ENCODE measurements around the gene RBM3.
"Not testable (repeated sequence)": the region's sequence is repeated elsewhere in the genome, so short reads cannot be mapped to it uniquely, and the experiment has no call there.

The RBM3 gene

GRCh38 chrX:48548871-48549270, 25.4 kb upstream of the RBM3 start:
- no peaks in the 10 kb centered on the region for H3K27me3 ChIP-seq (ENCODE audit: control insufficient read depth, insufficient read depth, low read length)
- H3K4me1 ChIP-seq (ENCODE audit: control insufficient read depth, insufficient read depth, low read length), result no peaks in the 10 kb centered on the region
- H3K4me3 ChIP-seq (ENCODE audit: low read length), result no peak overlapping the region
- no peaks in the 10 kb centered on the region for H3K36me3 ChIP-seq (ENCODE audit: control insufficient read depth, insufficient read depth, low read length)
- H3K9me3 ChIP-seq (ENCODE audit: control insufficient read depth, low read length), result no peaks in the 10 kb centered on the region
- no peak overlapping the region for H3K9ac ChIP-seq (ENCODE audit: low read length)

GRCh38 chrX:48555731-48556325, 18.5 kb upstream of the RBM3 start:
- H3K9me3 ChIP-seq (ENCODE audit: control insufficient read depth, low read length); H3K36me3 ChIP-seq (ENCODE audit: control insufficient read depth, insufficient read depth, low read length); H3K4me1 ChIP-seq (ENCODE audit: control insufficient read depth, insufficient read depth, low read length); H3K27me3 ChIP-seq (ENCODE audit: control insufficient read depth, insufficient read depth, low read length); H3K9ac ChIP-seq (ENCODE audit: low read length); H3K4me3 ChIP-seq (ENCODE audit: low read length): not testable (repeated sequence)

GRCh38 chrX:48558271-48558670, 16.0 kb upstream of the RBM3 start:
- Histone ChIP-seq H3K9ac (ENCODE audit: low read length) (no peak overlapping the region), H3K9me3 (ENCODE audit: control insufficient read depth, low read length) (no peaks in the 10 kb centered on the region), H3K27me3 (ENCODE audit: control insufficient read depth, insufficient read depth, low read length) (no peaks in the 10 kb centered on the region), H3K4me1 (ENCODE audit: control insufficient read depth, insufficient read depth, low read length) (no peaks in the 10 kb centered on the region), H3K4me3 (ENCODE audit: low read length) (no peak overlapping the region), H3K36me3 (ENCODE audit: control insufficient read depth, insufficient read depth, low read length) (no peaks in the 10 kb centered on the region)

- Histone ChIP-seq H3K4me3 (ENCODE audit: low read length) (no peak overlapping the region), H3K9me3 (ENCODE audit: control insufficient read depth, low read length) (no peaks in the 10 kb centered on the region), H3K36me3 (ENCODE audit: control insufficient read depth, insufficient read depth, low read length) (no peaks in the 10 kb centered on the region), H3K27me3 (ENCODE audit: control insufficient read depth, insufficient read depth, low read length) (no peaks in the 10 kb centered on the region), H3K4me1 (ENCODE audit: control insufficient read depth, insufficient read depth, low read length) (no peaks in the 10 kb centered on the region), H3K9ac (ENCODE audit: low read length) (no peak overlapping the region)
Observed at GRCh38 chrX:48559636-48560035, 14.6 kb upstream of the RBM3 start.

- H3K27me3 ChIP-seq (ENCODE audit: control insufficient read depth, insufficient read depth, low read length), result no peaks in the 10 kb centered on the region
- no peaks in the 10 kb centered on the region for H3K36me3 ChIP-seq (ENCODE audit: control insufficient read depth, insufficient read depth, low read length)
- no peak overlapping the region for H3K4me3 ChIP-seq (ENCODE audit: low read length)
- no peaks in the 10 kb centered on the region for H3K9me3 ChIP-seq (ENCODE audit: control insufficient read depth, low read length)
- H3K4me1 ChIP-seq (ENCODE audit: control insufficient read depth, insufficient read depth, low read length), result no peaks in the 10 kb centered on the region
- no peak overlapping the region for H3K9ac ChIP-seq (ENCODE audit: low read length)
Observed at GRCh38 chrX:48560056-48560455, 14.2 kb upstream of the RBM3 start.

- Histone ChIP-seq H3K36me3 (ENCODE audit: control insufficient read depth, insufficient read depth, low read length) (no peaks in the 10 kb centered on the region), H3K9me3 (ENCODE audit: control insufficient read depth, low read length) (no peaks in the 10 kb centered on the region), H3K4me1 (ENCODE audit: control insufficient read depth, insufficient read depth, low read length) (no peaks in the 10 kb centered on the region), H3K9ac (ENCODE audit: low read length) (no peak overlapping the region), H3K27me3 (ENCODE audit: control insufficient read depth, insufficient read depth, low read length) (no peaks in the 10 kb centered on the region), H3K4me3 (ENCODE audit: low read length) (no peak overlapping the region)
Observed at GRCh38 chrX:48560681-48561080, 13.6 kb upstream of the RBM3 start.

- no peaks in the 10 kb centered on the region for H3K27me3 ChIP-seq (ENCODE audit: control insufficient read depth, insufficient read depth, low read length)
- H3K9me3 ChIP-seq (ENCODE audit: control insufficient read depth, low read length), result no peaks in the 10 kb centered on the region
- peaks cover 3% of the 10 kb centered on the region for H3K4me1 ChIP-seq (ENCODE audit: control insufficient read depth, insufficient read depth, low read length)
- no peak overlapping the region for H3K4me3 ChIP-seq (ENCODE audit: low read length)
- H3K36me3 ChIP-seq (ENCODE audit: control insufficient read depth, insufficient read depth, low read length), result no peaks in the 10 kb centered on the region
- H3K9ac ChIP-seq (ENCODE audit: low read length), result no peak overlapping the region
Observed at GRCh38 chrX:48569958-48570357, 4.3 kb upstream of the RBM3 start.

- H3K9ac ChIP-seq (ENCODE audit: low read length), result peak overlapping the region; percentile 96
- no peaks in the 10 kb centered on the region for H3K27me3 ChIP-seq (ENCODE audit: control insufficient read depth, insufficient read depth, low read length)
- H3K36me3 ChIP-seq (ENCODE audit: control insufficient read depth, insufficient read depth, low read length), result peaks cover 8% of the 10 kb centered on the region
- H3K4me3 ChIP-seq (ENCODE audit: low read length), result no peak overlapping the region
- no peaks in the 10 kb centered on the region for H3K9me3 ChIP-seq (ENCODE audit: control insufficient read depth, low read length)
- H3K4me1 ChIP-seq (ENCODE audit: control insufficient read depth, insufficient read depth, low read length), result peaks cover 15% of the 10 kb centered on the region
Observed at GRCh38 chrX:48573690-48574269, 504 bp upstream of the RBM3 start.

- Histone ChIP-seq H3K4me3 (ENCODE audit: low read length) (peak overlapping the region; percentile 82), H3K4me1 (ENCODE audit: control insufficient read depth, insufficient read depth, low read length) (peaks cover 15% of the 10 kb centered on the region), H3K9ac (ENCODE audit: low read length) (peak overlapping the region; percentile 96), H3K9me3 (ENCODE audit: control insufficient read depth, low read length) (no peaks in the 10 kb centered on the region), H3K27me3 (ENCODE audit: control insufficient read depth, insufficient read depth, low read length) (no peaks in the 10 kb centered on the region), H3K36me3 (ENCODE audit: control insufficient read depth, insufficient read depth, low read length) (peaks cover 8% of the 10 kb centered on the region)
Observed at GRCh38 chrX:48575642-48576041, 1.4 kb downstream of the RBM3 start.

- H3K4me1 ChIP-seq (ENCODE audit: control insufficient read depth, insufficient read depth, low read length), result peaks cover 15% of the 10 kb centered on the region
- no peaks in the 10 kb centered on the region for H3K27me3 ChIP-seq (ENCODE audit: control insufficient read depth, insufficient read depth, low read length)
- H3K9ac ChIP-seq (ENCODE audit: low read length), result no peak overlapping the region
- no peaks in the 10 kb centered on the region for H3K9me3 ChIP-seq (ENCODE audit: control insufficient read depth, low read length)
- peaks cover 8% of the 10 kb centered on the region for H3K36me3 ChIP-seq (ENCODE audit: control insufficient read depth, insufficient read depth, low read length)
- H3K4me3 ChIP-seq (ENCODE audit: low read length), result peak overlapping the region; percentile 82
Observed at GRCh38 chrX:48576108-48576507, 1.8 kb downstream of the RBM3 start.

- H3K4me1 ChIP-seq (ENCODE audit: control insufficient read depth, insufficient read depth, low read length), result peaks cover 14% of the 10 kb centered on the region
- H3K9ac ChIP-seq (ENCODE audit: low read length), result no peak overlapping the region
- H3K36me3 ChIP-seq (ENCODE audit: control insufficient read depth, insufficient read depth, low read length), result peaks cover 8% of the 10 kb centered on the region
- H3K9me3 ChIP-seq (ENCODE audit: control insufficient read depth, low read length), result no peaks in the 10 kb centered on the region
- H3K4me3 ChIP-seq (ENCODE audit: low read length), result no peak overlapping the region
- no peaks in the 10 kb centered on the region for H3K27me3 ChIP-seq (ENCODE audit: control insufficient read depth, insufficient read depth, low read length)
Observed at GRCh38 chrX:48578661-48579128, 4.4 kb downstream of the RBM3 start.

- H3K27me3 ChIP-seq (ENCODE audit: control insufficient read depth, insufficient read depth, low read length), result no peaks in the 10 kb centered on the region
- H3K4me1 ChIP-seq (ENCODE audit: control insufficient read depth, insufficient read depth, low read length), result peaks cover 12% of the 10 kb centered on the region
- no peaks in the 10 kb centered on the region for H3K9me3 ChIP-seq (ENCODE audit: control insufficient read depth, low read length)
- H3K36me3 ChIP-seq (ENCODE audit: control insufficient read depth, insufficient read depth, low read length), result peaks cover 8% of the 10 kb centered on the region
- H3K4me3 ChIP-seq (ENCODE audit: low read length), result no peak overlapping the region
- no peak overlapping the region for H3K9ac ChIP-seq (ENCODE audit: low read length)
Observed at GRCh38 chrX:48579259-48579658, 5.0 kb downstream of the RBM3 start.

- H3K9me3 ChIP-seq (ENCODE audit: control insufficient read depth, low read length), result no peaks in the 10 kb centered on the region
- peaks cover 8% of the 10 kb centered on the region for H3K4me1 ChIP-seq (ENCODE audit: control insufficient read depth, insufficient read depth, low read length)
- peaks cover 8% of the 10 kb centered on the region for H3K36me3 ChIP-seq (ENCODE audit: control insufficient read depth, insufficient read depth, low read length)
- H3K4me3 ChIP-seq (ENCODE audit: low read length), result no peak overlapping the region
- no peak overlapping the region for H3K9ac ChIP-seq (ENCODE audit: low read length)
- H3K27me3 ChIP-seq (ENCODE audit: control insufficient read depth, insufficient read depth, low read length), result no peaks in the 10 kb centered on the region
Observed at GRCh38 chrX:48580662-48581061, 6.4 kb downstream of the RBM3 start.
